ENCODE data around the gene SIRPD.

SIRPD gene

GRCh38 chr20:1538655-1539054, 18.9 kb downstream of the SIRPD start:
- in situ Hi-C loops (cut with HindIII; ENCODE audit: low sequenced_read_pairs): no loop called here

GRCh38 chr20:1537731-1538058, 19.8 kb downstream of the SIRPD start:
- in situ Hi-C loops (cut with HindIII; ENCODE audit: low sequenced_read_pairs): no loop called here

GRCh38 chr20:1536893-1537730, 20.4 kb downstream of the SIRPD start:
- in situ Hi-C loops (cut with HindIII; ENCODE audit: low sequenced_read_pairs): no loop called here

- in situ Hi-C loops (cut with HindIII; ENCODE audit: low sequenced_read_pairs): no loop called here
Observed at GRCh38 chr20:1535420-1536175, 21.9 kb downstream of the SIRPD start.

GRCh38 chr20:1534526-1534925, 23.0 kb downstream of the SIRPD start:
- in situ Hi-C loops (cut with HindIII; ENCODE audit: low sequenced_read_pairs): no loop called here

- in situ Hi-C loops (cut with HindIII; ENCODE audit: low sequenced_read_pairs): no loop called here
Observed at GRCh38 chr20:1533059-1533458, 24.4 kb downstream of the SIRPD start.

GRCh38 chr20:1528811-1529210, 28.7 kb downstream of the SIRPD start:
- in situ Hi-C loops (cut with HindIII; ENCODE audit: low sequenced_read_pairs): no loop called here

GRCh38 chr20:1527923-1528322, 29.6 kb downstream of the SIRPD start:
- in situ Hi-C loops (cut with HindIII; ENCODE audit: low sequenced_read_pairs): no loop called here

GRCh38 chr20:1526896-1527295, 30.6 kb downstream of the SIRPD start:
- in situ Hi-C loops (cut with HindIII; ENCODE audit: low sequenced_read_pairs): no loop called here

GRCh38 chr20:1526310-1526709, 31.2 kb downstream of the SIRPD start:
- in situ Hi-C loops (cut with HindIII; ENCODE audit: low sequenced_read_pairs): no loop called here

GRCh38 chr20:1524004-1524403, 33.5 kb downstream of the SIRPD start:
- in situ Hi-C loops (cut with HindIII; ENCODE audit: low sequenced_read_pairs): no loop called here

GRCh38 chr20:1517010-1517409, 40.5 kb downstream of the SIRPD start:
- in situ Hi-C loops (cut with HindIII; ENCODE audit: low sequenced_read_pairs): no loop called here

GRCh38 chr20:1513801-1514200, 43.7 kb downstream of the SIRPD start:
- in situ Hi-C loops (cut with HindIII; ENCODE audit: low sequenced_read_pairs): no loop called here

GRCh38 chr20:1509237-1509636, 48.3 kb downstream of the SIRPD start:
- in situ Hi-C loops (cut with HindIII; ENCODE audit: low sequenced_read_pairs): no loop called here

GRCh38 chr20:1508574-1508973, 48.9 kb downstream of the SIRPD start:
- in situ Hi-C loops (cut with HindIII; ENCODE audit: low sequenced_read_pairs): no loop called here

- in situ Hi-C loops (cut with HindIII; ENCODE audit: low sequenced_read_pairs): no loop called here
Observed at GRCh38 chr20:1507276-1507675, 50.2 kb downstream of the SIRPD start.

GRCh38 chr20:1505871-1506270, 51.6 kb downstream of the SIRPD start:
- in situ Hi-C loops (cut with HindIII; ENCODE audit: low sequenced_read_pairs): no loop called here

GRCh38 chr20:1505361-1505760, 52.1 kb downstream of the SIRPD start:
- in situ Hi-C loops (cut with HindIII; ENCODE audit: low sequenced_read_pairs): no loop called here

GRCh38 chr20:1503564-1504227, 53.8 kb downstream of the SIRPD start:
- in situ Hi-C loops (cut with HindIII; ENCODE audit: low sequenced_read_pairs): no loop called here

- in situ Hi-C loops (cut with HindIII; ENCODE audit: low sequenced_read_pairs): no loop called here
Observed at GRCh38 chr20:1500496-1500895, 57.0 kb downstream of the SIRPD start.

- in situ Hi-C loops (cut with HindIII; ENCODE audit: low sequenced_read_pairs): no loop called here
Observed at GRCh38 chr20:1499528-1500420, 57.7 kb downstream of the SIRPD start.

Data from endothelial cell of hepatic sinusoid (primary cell).